OCI-LY1 (cell line): Measurements from ENCODE around the gene UTRN.

Experiments
- CTCF ChIP-seq: fragments of 200-600 bp; sonication (generic), shearing (Covaris generic); IDR thresholded peaks from 2 replicates; pipeline ENCODE4 v1.5.1; 2017; ENCODE audit warnings: mild to moderate bottlenecking, antibody characterized with exemption, low read length, moderate library complexity, mixed read lengths
- EZH2 ChIP-seq: fragments of 200-600 bp; sonication (generic), shearing (Covaris generic); IDR thresholded peaks from 2 replicates; pipeline ENCODE4 v1.8.0; 2017; ENCODE audit warnings: borderline replicate concordance, mixed run types, mild to moderate bottlenecking, antibody characterized with exemption, low read length, moderate library complexity, mixed read lengths

DNA sequence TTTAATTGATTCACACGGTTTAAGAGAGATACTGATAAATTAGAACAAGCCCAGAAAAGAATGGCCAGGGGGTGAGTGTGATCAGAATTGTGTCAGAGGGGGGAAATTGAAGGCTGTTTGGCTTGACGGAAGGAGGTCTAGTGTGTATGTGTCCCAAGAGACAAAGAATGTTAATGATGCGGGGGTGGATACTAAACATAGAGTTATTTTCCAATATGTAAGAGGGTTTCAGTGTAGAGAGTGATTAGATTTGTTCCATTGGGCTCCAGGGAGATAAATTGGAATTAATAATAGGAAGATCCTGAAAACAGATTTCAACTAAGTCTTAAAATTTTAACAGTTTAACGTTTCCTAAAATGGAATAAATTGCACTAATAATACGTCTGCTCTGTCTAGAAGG lies 38.1 kb upstream of the UTRN start:
- TF ChIP-seq CTCF (no peak), EZH2 (no peak)
